ENCODE results near the gene ACTL10.

DNA sequence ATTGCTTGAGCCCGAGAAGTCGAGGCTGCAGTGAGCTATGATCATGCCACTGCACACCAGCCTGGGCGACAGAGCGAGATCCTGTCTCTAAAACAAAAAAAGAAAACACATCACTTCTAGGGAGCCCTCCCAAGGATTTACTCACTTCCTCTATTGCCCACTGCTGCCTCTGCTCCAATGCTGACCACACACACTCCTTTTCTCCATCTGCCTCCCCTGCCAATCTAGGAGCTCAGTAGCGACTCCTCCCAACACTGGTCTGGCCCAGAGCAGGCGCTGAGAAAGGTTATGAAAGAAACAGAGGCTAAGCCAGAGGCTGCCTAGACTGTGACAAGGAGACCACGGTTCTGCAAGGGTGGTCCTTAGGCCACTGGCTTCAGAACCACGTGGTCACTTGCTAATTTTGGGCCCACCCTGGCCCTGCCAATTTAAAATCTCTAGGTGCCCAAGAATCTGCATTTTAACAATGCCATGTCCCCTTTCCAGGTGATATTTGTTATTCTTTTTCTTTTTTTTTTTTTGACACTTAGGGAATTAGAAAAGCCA lies 20.7 kb downstream of the ACTL10 start:
- TF ChIP-seq, protein P1, sequence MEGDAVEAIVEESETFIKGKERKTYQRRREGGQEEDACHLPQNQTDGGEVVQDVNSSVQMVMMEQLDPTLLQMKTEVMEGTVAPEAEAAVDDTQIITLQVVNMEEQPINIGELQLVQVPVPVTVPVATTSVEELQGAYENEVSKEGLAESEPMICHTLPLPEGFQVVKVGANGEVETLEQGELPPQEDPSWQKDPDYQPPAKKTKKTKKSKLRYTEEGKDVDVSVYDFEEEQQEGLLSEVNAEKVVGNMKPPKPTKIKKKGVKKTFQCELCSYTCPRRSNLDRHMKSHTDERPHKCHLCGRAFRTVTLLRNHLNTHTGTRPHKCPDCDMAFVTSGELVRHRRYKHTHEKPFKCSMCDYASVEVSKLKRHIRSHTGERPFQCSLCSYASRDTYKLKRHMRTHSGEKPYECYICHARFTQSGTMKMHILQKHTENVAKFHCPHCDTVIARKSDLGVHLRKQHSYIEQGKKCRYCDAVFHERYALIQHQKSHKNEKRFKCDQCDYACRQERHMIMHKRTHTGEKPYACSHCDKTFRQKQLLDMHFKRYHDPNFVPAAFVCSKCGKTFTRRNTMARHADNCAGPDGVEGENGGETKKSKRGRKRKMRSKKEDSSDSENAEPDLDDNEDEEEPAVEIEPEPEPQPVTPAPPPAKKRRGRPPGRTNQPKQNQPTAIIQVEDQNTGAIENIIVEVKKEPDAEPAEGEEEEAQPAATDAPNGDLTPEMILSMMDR (conservative IDR thresholded peaks at IDR 0.05; ENCODE audit: low read depth in 2 of 2) = no peak
- TF ChIP-seq POLR2AphosphoS5 (IDR thresholded peaks at IDR 0.05; ENCODE audit: low read depth) = no peak
- TF ChIP-seq, protein P2, sequence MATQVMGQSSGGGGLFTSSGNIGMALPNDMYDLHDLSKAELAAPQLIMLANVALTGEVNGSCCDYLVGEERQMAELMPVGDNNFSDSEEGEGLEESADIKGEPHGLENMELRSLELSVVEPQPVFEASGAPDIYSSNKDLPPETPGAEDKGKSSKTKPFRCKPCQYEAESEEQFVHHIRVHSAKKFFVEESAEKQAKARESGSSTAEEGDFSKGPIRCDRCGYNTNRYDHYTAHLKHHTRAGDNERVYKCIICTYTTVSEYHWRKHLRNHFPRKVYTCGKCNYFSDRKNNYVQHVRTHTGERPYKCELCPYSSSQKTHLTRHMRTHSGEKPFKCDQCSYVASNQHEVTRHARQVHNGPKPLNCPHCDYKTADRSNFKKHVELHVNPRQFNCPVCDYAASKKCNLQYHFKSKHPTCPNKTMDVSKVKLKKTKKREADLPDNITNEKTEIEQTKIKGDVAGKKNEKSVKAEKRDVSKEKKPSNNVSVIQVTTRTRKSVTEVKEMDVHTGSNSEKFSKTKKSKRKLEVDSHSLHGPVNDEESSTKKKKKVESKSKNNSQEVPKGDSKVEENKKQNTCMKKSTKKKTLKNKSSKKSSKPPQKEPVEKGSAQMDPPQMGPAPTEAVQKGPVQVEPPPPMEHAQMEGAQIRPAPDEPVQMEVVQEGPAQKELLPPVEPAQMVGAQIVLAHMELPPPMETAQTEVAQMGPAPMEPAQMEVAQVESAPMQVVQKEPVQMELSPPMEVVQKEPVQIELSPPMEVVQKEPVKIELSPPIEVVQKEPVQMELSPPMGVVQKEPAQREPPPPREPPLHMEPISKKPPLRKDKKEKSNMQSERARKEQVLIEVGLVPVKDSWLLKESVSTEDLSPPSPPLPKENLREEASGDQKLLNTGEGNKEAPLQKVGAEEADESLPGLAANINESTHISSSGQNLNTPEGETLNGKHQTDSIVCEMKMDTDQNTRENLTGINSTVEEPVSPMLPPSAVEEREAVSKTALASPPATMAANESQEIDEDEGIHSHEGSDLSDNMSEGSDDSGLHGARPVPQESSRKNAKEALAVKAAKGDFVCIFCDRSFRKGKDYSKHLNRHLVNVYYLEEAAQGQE (IDR thresholded peaks at IDR 0.05; ENCODE audit: unreplicated experiment) = no peak
- TF ChIP-seq EZH2 (IDR thresholded peaks at IDR 0.05; ENCODE audit: low read depth, unreplicated experiment) = no peak
- TF ChIP-seq, protein P3, sequence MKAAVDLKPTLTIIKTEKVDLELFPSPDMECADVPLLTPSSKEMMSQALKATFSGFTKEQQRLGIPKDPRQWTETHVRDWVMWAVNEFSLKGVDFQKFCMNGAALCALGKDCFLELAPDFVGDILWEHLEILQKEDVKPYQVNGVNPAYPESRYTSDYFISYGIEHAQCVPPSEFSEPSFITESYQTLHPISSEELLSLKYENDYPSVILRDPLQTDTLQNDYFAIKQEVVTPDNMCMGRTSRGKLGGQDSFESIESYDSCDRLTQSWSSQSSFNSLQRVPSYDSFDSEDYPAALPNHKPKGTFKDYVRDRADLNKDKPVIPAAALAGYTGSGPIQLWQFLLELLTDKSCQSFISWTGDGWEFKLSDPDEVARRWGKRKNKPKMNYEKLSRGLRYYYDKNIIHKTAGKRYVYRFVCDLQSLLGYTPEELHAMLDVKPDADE (IDR thresholded peaks at IDR 0.05) = no peak
- no peak for TF ChIP-seq EZH2phosphoT487 (IDR thresholded peaks at IDR 0.05; ENCODE audit: unreplicated experiment)
- TF ChIP-seq STAT1 (IDR thresholded peaks at IDR 0.05; ENCODE audit: unreplicated experiment) = no peak
- no peak for TF ChIP-seq JUNB (IDR thresholded peaks at IDR 0.05; ENCODE audit: unreplicated experiment)
- no peak for TF ChIP-seq CREB1 (CRISPR knock-in tag; IDR thresholded peaks at IDR 0.05; ENCODE audit: low read depth)
- TF ChIP-seq ZNF114 (CRISPR knock-in tag; IDR thresholded peaks at IDR 0.05) = no peak
- no peak for TF ChIP-seq NANOG (IDR thresholded peaks at IDR 0.05; ENCODE audit: borderline replicate concordance)
- TF ChIP-seq, protein P4, sequence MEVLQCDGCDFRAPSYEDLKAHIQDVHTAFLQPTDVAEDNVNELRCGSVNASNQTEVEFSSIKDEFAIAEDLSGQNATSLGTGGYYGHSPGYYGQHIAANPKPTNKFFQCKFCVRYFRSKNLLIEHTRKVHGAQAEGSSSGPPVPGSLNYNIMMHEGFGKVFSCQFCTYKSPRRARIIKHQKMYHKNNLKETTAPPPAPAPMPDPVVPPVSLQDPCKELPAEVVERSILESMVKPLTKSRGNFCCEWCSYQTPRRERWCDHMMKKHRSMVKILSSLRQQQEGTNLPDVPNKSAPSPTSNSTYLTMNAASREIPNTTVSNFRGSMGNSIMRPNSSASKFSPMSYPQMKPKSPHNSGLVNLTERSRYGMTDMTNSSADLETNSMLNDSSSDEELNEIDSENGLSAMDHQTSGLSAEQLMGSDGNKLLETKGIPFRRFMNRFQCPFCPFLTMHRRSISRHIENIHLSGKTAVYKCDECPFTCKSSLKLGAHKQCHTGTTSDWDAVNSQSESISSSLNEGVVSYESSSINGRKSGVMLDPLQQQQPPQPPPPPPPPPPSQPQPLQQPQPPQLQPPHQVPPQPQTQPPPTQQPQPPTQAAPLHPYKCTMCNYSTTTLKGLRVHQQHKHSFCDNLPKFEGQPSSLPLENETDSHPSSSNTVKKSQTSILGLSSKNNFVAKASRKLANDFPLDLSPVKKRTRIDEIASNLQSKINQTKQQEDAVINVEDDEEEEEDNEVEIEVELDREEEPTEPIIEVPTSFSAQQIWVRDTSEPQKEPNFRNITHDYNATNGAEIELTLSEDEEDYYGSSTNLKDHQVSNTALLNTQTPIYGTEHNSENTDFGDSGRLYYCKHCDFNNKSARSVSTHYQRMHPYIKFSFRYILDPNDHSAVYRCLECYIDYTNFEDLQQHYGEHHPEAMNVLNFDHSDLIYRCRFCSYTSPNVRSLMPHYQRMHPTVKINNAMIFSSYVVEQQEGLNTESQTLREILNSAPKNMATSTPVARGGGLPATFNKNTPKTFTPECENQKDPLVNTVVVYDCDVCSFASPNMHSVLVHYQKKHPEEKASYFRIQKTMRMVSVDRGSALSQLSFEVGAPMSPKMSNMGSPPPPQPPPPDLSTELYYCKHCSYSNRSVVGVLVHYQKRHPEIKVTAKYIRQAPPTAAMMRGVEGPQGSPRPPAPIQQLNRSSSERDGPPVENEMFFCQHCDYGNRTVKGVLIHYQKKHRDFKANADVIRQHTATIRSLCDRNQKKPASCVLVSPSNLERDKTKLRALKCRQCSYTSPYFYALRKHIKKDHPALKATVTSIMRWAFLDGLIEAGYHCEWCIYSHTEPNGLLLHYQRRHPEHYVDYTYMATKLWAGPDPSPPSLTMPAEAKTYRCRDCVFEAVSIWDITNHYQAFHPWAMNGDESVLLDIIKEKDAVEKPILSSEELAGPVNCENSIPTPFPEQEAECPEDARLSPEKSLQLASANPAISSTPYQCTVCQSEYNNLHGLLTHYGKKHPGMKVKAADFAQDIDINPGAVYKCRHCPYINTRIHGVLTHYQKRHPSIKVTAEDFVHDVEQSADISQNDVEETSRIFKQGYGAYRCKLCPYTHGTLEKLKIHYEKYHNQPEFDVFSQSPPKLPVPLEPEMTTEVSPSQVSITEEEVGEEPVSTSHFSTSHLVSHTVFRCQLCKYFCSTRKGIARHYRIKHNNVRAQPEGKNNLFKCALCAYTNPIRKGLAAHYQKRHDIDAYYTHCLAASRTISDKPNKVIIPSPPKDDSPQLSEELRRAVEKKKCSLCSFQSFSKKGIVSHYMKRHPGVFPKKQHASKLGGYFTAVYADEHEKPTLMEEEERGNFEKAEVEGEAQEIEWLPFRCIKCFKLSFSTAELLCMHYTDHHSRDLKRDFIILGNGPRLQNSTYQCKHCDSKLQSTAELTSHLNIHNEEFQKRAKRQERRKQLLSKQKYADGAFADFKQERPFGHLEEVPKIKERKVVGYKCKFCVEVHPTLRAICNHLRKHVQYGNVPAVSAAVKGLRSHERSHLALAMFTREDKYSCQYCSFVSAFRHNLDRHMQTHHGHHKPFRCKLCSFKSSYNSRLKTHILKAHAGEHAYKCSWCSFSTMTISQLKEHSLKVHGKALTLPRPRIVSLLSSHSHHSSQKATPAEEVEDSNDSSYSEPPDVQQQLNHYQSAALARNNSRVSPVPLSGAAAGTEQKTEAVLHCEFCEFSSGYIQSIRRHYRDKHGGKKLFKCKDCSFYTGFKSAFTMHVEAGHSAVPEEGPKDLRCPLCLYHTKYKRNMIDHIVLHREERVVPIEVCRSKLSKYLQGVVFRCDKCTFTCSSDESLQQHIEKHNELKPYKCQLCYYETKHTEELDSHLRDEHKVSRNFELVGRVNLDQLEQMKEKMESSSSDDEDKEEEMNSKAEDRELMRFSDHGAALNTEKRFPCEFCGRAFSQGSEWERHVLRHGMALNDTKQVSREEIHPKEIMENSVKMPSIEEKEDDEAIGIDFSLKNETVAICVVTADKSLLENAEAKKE (CRISPR knock-in tag; IDR thresholded peaks at IDR 0.05) = no peak
- no peak for TF ChIP-seq ZNF331 (CRISPR knock-in tag; IDR thresholded peaks at IDR 0.05; ENCODE audit: low read depth)

All from GM23338 (cell line).